ENCODE measurements around the gene RBMS1. TPM values are rescaled to one million over a fixed set of nuclear protein-coding genes. Genes with fewer than 3 reads are reported as not detected.

RBMS1 gene
- polyA plus RNA-seq, 1 donor from 2014 or later: 8.4 TPM

DNA sequence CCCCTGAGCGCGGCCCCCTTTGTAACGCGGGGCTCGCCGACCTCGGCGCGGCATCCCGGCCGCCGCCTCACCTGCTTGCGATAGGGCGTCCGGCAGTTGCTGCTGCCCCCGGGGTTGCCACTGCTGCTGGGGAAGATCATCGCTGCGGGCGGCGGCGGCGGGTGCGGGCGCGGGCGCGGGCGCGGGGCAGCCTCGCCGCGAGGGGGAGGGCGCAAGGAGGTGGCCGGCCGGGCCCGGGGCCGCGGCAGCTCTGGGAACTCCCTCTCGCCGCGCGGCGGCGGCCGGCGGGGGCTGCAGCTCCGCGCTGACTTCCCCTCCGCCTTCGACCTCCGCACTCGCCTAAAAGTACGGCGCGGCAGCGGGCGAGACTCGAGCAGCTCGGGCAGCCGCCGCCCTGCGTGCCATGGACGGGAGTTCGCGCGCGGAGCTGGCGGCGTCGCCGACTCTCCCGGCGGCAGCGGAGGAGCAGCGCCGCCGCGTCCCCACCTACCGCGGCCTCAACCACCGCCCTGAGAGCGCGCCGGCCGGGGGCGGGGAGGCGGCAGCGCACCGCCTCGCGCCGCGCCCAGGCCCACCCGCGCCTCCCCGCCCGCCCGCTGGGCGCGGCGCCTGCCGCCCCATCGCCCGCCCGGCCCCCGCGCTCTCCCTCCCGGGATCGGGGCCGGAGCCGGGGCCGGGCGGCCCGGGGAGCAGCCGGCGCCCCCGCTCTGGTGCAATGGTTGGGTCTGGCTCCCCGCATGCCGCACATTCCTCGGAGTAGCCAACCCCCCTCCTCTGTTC lies 86.0 kb downstream of the RBMS1 start:
- Histone ChIP-seq H3K4me3 (ENCODE audit: low read length) (peak overlapping the region; percentile 86), H3K79me2 (replicated peaks; ENCODE audit: insufficient read depth, low read length) (no peaks in the 10 kb centered on the region), H3K9me3 (ENCODE audit: low read length) (no peaks in the 10 kb centered on the region), H3K9ac (ENCODE audit: low read length) (peak overlapping the region; percentile 50), H3K36me3 (ENCODE audit: insufficient read depth, low read length) (no peaks in the 10 kb centered on the region), H2AFZ (ENCODE audit: low read depth, low read length) (no peak overlapping the region), H4K20me1 (ENCODE audit: insufficient read depth) (no peaks in the 10 kb centered on the region), H3K4me2 (ENCODE audit: low read length) (no peak overlapping the region), H3K27me3 (ENCODE audit: insufficient read depth, low read depth, low read length) (peaks cover 90% of the 10 kb centered on the region), H3K27ac (ENCODE audit: low read length) (no peak overlapping the region), H3F3A (ENCODE audit: insufficient read depth, low read length, poor library complexity, severe bottlenecking) (no peaks in the 10 kb centered on the region), H3K9me2 (ENCODE audit: insufficient read depth, low read length) (no peaks in the 10 kb centered on the region)
- TF ChIP-seq, protein P1, sequence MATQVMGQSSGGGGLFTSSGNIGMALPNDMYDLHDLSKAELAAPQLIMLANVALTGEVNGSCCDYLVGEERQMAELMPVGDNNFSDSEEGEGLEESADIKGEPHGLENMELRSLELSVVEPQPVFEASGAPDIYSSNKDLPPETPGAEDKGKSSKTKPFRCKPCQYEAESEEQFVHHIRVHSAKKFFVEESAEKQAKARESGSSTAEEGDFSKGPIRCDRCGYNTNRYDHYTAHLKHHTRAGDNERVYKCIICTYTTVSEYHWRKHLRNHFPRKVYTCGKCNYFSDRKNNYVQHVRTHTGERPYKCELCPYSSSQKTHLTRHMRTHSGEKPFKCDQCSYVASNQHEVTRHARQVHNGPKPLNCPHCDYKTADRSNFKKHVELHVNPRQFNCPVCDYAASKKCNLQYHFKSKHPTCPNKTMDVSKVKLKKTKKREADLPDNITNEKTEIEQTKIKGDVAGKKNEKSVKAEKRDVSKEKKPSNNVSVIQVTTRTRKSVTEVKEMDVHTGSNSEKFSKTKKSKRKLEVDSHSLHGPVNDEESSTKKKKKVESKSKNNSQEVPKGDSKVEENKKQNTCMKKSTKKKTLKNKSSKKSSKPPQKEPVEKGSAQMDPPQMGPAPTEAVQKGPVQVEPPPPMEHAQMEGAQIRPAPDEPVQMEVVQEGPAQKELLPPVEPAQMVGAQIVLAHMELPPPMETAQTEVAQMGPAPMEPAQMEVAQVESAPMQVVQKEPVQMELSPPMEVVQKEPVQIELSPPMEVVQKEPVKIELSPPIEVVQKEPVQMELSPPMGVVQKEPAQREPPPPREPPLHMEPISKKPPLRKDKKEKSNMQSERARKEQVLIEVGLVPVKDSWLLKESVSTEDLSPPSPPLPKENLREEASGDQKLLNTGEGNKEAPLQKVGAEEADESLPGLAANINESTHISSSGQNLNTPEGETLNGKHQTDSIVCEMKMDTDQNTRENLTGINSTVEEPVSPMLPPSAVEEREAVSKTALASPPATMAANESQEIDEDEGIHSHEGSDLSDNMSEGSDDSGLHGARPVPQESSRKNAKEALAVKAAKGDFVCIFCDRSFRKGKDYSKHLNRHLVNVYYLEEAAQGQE (IDR thresholded peaks at IDR 0.05; ENCODE audit: borderline replicate concordance): no peak
- TF ChIP-seq MXI1 (conservative IDR thresholded peaks at IDR 0.05; ENCODE audit: poor library complexity, severe bottlenecking) (no peak), TAF1 (IDR thresholded peaks at IDR 0.05; ENCODE audit: low read depth) (no peak), EP300 (conservative IDR thresholded peaks at IDR 0.05; ENCODE audit: poor library complexity, severe bottlenecking) (no peak), RAD21 (conservative IDR thresholded peaks at IDR 0.05) (no peak), SMC3 (conservative IDR thresholded peaks at IDR 0.05; ENCODE audit: poor library complexity) (no peak), POLR2AphosphoS5 (IDR thresholded peaks at IDR 0.05) (no peak), EZH2 (IDR thresholded peaks at IDR 0.05; ENCODE audit: borderline replicate concordance, insufficient read depth, low read length, poor library complexity, severe bottlenecking) (no peak)
- TF ChIP-seq, protein P2, sequence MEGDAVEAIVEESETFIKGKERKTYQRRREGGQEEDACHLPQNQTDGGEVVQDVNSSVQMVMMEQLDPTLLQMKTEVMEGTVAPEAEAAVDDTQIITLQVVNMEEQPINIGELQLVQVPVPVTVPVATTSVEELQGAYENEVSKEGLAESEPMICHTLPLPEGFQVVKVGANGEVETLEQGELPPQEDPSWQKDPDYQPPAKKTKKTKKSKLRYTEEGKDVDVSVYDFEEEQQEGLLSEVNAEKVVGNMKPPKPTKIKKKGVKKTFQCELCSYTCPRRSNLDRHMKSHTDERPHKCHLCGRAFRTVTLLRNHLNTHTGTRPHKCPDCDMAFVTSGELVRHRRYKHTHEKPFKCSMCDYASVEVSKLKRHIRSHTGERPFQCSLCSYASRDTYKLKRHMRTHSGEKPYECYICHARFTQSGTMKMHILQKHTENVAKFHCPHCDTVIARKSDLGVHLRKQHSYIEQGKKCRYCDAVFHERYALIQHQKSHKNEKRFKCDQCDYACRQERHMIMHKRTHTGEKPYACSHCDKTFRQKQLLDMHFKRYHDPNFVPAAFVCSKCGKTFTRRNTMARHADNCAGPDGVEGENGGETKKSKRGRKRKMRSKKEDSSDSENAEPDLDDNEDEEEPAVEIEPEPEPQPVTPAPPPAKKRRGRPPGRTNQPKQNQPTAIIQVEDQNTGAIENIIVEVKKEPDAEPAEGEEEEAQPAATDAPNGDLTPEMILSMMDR (IDR thresholded peaks at IDR 0.05; ENCODE audit: poor library complexity, severe bottlenecking): no peak

DNA sequence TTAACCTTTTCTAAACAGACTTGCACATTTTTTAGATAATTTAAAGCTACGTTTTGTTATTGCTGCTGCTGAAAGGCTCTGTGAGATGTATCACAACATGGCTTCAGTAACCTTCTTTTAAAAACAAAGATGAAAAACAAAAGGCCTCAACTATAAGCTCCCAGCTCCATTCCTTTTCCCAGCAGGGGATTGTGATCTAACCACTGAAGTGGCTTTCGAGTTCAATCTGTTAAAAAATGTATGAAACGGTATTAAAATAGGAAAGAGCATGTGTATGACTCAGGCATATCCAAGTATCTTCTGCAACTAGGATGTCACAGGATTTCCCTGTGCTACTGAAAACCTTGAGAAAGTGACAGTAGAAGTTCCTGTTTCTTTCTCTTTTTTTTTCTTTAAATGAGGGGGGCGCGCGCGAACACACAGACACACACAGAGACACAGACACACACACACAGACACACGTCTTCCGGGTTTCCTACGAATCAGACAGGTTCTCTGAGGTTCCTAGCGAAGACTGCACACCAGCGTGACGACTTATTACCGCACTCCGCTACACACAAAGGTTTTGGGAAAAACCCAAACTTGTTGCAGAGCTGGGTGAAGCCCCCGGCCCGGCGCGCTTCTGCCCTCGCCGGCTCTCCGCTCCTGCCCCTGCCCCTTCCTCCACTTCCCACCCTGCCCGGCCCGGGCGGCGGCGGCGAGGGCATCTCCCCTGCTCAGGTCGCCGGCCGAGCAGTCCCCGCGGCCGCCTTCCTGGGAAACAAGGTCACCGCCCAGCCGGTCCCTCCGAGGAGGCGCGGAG lies 86.8 kb downstream of the RBMS1 start:
- H3K9me2 ChIP-seq (ENCODE audit: insufficient read depth, low read length): no peaks in the 10 kb centered on the region
- peak overlapping the region; percentile 50 for H3K9ac ChIP-seq (ENCODE audit: low read length)
- no peak overlapping the region for H2AFZ ChIP-seq (ENCODE audit: low read depth, low read length)
- H3K4me2 ChIP-seq (ENCODE audit: low read length): peak overlapping the region; percentile 93
- H4K20me1 ChIP-seq (ENCODE audit: insufficient read depth): no peaks in the 10 kb centered on the region
- H3K27ac ChIP-seq (ENCODE audit: low read length): no peak overlapping the region
- peaks cover 90% of the 10 kb centered on the region for H3K27me3 ChIP-seq (ENCODE audit: insufficient read depth, low read depth, low read length)
- peak overlapping the region; percentile 86 for H3K4me3 ChIP-seq (ENCODE audit: low read length)
- no peaks in the 10 kb centered on the region for H3K36me3 ChIP-seq (ENCODE audit: insufficient read depth, low read length)
- no peaks in the 10 kb centered on the region for H3K9me3 ChIP-seq (ENCODE audit: low read length)
- TF ChIP-seq RAD21 (conservative IDR thresholded peaks at IDR 0.05): peak; percentile 28
- TF ChIP-seq TAF1 (IDR thresholded peaks at IDR 0.05; ENCODE audit: low read depth): no peak
- TF ChIP-seq, protein P2 (IDR thresholded peaks at IDR 0.05; ENCODE audit: poor library complexity, severe bottlenecking): no peak
- no peak for TF ChIP-seq POLR2AphosphoS5 (IDR thresholded peaks at IDR 0.05)
- TF ChIP-seq EP300 (conservative IDR thresholded peaks at IDR 0.05; ENCODE audit: poor library complexity, severe bottlenecking): no peak
- no peaks in the 10 kb centered on the region for H3F3A ChIP-seq (ENCODE audit: insufficient read depth, low read length, poor library complexity, severe bottlenecking)
- no peaks in the 10 kb centered on the region for H3K79me2 ChIP-seq (replicated peaks; ENCODE audit: insufficient read depth, low read length)

Measured in neural cell (in vitro differentiated cells).